IMR-90 (cell line): Measurements from ENCODE around the gene PPM1H.

Experiments
- BHLHE40 ChIP-seq: fragments of 150-350 bp; IDR thresholded peaks from 2 replicates; pipeline ENCODE4 v1.6.1; 2016; ENCODE audit warnings: mild to moderate bottlenecking, low read depth, low read length
- CEBPB ChIP-seq: IDR thresholded peaks from 2 replicates; pipeline ENCODE4 v1.6.1; 2012; ENCODE audit warnings: low read depth, low read length, improper control_type of control experiment
- CHD1 ChIP-seq: IDR thresholded peaks from 2 replicates; pipeline ENCODE4 v1.6.1; 2012; ENCODE audit warnings: low read depth, low read length, improper control_type of control experiment
- CTCF ChIP-seq: conservative IDR thresholded peaks from 2 replicates; pipeline ENCODE4 v1.5.1; 2012; ENCODE audit warnings: mild to moderate bottlenecking, low read depth, low read length, improper control_type of control experiment
- ELK1 ChIP-seq: fragments of 150-350 bp; IDR thresholded peaks from 2 replicates; pipeline ENCODE4 v1.6.1; 2016; ENCODE audit warnings: low read depth, mild to moderate bottlenecking, low read length, moderate library complexity, borderline replicate concordance
- FOS ChIP-seq: fragments of 150-350 bp; IDR thresholded peaks from 2 replicates; pipeline ENCODE4 v1.6.1; 2016; ENCODE audit warnings: low read depth, low read length
- MAZ ChIP-seq: IDR thresholded peaks from 2 replicates; pipeline ENCODE4 v1.6.1; 2012; ENCODE audit warnings: low read depth, mild to moderate bottlenecking, low read length, improper control_type of control experiment, moderate library complexity, borderline replicate concordance
- MXI1 ChIP-seq: IDR thresholded peaks from 2 replicates; pipeline ENCODE4 v1.6.1; 2012; ENCODE audit warnings: low read depth, mild to moderate bottlenecking, low read length, moderate library complexity, borderline replicate concordance
- POLR2A ChIP-seq: IDR thresholded peaks from 2 replicates; pipeline ENCODE4 v1.6.1; 2012; ENCODE audit warnings: mild to moderate bottlenecking, low read depth, low read length
- RAD21 ChIP-seq: IDR thresholded peaks from 2 replicates; pipeline ENCODE4 v1.6.1; 2012; ENCODE audit warnings: low read length, improper control_type of control experiment
- RFX5 ChIP-seq: IDR thresholded peaks from 2 replicates; pipeline ENCODE4 v1.8.0; 2012; ENCODE audit warnings: low read depth, mild to moderate bottlenecking, low read length, moderate library complexity
- SMC3 ChIP-seq: fragments of 150-350 bp; IDR thresholded peaks from 2 replicates; pipeline ENCODE4 v1.6.1; 2016; ENCODE audit warnings: low read depth, mild to moderate bottlenecking, antibody characterized with exemption, low read length, moderate library complexity
- USF2 ChIP-seq: fragments of 150-350 bp; IDR thresholded peaks from 2 replicates; pipeline ENCODE4 v1.6.1; 2017; ENCODE audit warnings: mild to moderate bottlenecking, antibody characterized with exemption, low read length, low read depth

- TF ChIP-seq CTCF, result no peak
- no peak for TF ChIP-seq SMC3
- no peak for TF ChIP-seq USF2
- TF ChIP-seq CEBPB, result no peak
- no peak for TF ChIP-seq BHLHE40
- TF ChIP-seq POLR2A, result no peak
- no peak for TF ChIP-seq ELK1
- no peak for TF ChIP-seq RFX5
- no peak for TF ChIP-seq MXI1
- no peak for TF ChIP-seq RAD21
- no peak for TF ChIP-seq MAZ
- TF ChIP-seq CHD1, result no peak
- no peak for TF ChIP-seq FOS
Observed at GRCh38 chr12:62967701-62968100, 32.8 kb upstream of the PPM1H start.
